Activated naive CD4-positive, alpha-beta T cell treated with anti-CD3 and anti-CD28 coated beads, Interleukin-2, amount 50 U/mL, for 24 hours (primary cell): Measurements from ENCODE around the gene GARNL3.

Source experiments
- H3K27ac Mint-ChIP-seq: one replicate; pipeline ENCODE4 v1.8.0; 2021; ENCODE audit warnings: mild to moderate bottlenecking, mixed read lengths
- H3K27me3 Mint-ChIP-seq: one replicate; pipeline ENCODE4 v1.8.0; 2021; ENCODE audit warnings: mixed read lengths
- H3K36me3 Mint-ChIP-seq: one replicate; pipeline ENCODE4 v1.8.0; 2021; ENCODE audit warnings: mixed read lengths
- H3K4me1 Mint-ChIP-seq: one replicate; pipeline ENCODE4 v1.8.0; 2021; ENCODE audit warnings: mixed read lengths
- H3K4me3 Mint-ChIP-seq: one replicate; pipeline ENCODE4 v1.8.0; 2021; ENCODE audit warnings: mild to moderate bottlenecking, mixed read lengths
- H3K9me3 Mint-ChIP-seq: one replicate; pipeline ENCODE4 v1.8.0; 2021; ENCODE audit warnings: mixed read lengths

GARNL3 gene

GRCh38 chr9:127399736-127400269, 135.2 kb downstream of the GARNL3 start:
- H3K27me3 Mint-ChIP-seq = peaks cover 37% of the 10 kb centered on the region
- H3K27ac Mint-ChIP-seq = no peak overlapping the region
- H3K9me3 Mint-ChIP-seq = no peaks in the 10 kb centered on the region
- no peak overlapping the region for H3K4me3 Mint-ChIP-seq
- peaks cover 12% of the 10 kb centered on the region for H3K4me1 Mint-ChIP-seq
- H3K36me3 Mint-ChIP-seq = no peaks in the 10 kb centered on the region

DNA sequence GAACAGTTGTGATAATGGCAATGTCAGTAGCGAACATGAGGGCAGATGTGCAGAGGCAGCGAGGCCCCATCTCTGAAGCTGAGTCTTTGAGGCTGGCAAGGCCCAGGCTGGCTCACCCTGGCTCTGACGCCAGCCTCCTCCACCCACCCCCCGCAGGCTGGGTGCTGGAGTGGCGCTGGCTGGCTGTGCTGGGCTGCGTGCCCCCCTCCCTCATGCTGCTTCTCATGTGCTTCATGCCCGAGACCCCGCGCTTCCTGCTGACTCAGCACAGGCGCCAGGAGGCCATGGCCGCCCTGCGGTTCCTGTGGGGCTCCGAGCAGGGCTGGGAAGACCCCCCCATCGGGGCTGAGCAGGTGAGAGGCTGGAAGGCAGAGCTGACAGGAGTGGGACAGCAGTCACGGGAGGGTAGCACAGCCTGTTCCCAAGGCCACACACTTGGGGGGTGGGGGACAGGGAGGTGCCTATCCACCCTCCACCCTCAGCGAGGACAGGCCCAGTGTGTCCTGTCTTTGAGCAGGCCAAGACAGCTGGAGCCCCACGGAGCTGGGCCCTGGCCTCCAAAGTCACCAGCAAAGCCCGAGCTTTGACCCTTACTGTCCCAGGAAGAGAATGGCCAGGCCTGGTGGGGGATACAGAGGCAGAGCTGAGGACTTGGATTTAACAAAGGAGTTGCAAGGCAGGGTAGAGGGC, 138.0 kb downstream of the GARNL3 start:
- peaks cover 8% of the 10 kb centered on the region for H3K4me1 Mint-ChIP-seq
- no peak overlapping the region for H3K27ac Mint-ChIP-seq
- H3K9me3 Mint-ChIP-seq = no peaks in the 10 kb centered on the region
- H3K27me3 Mint-ChIP-seq = peaks cover 35% of the 10 kb centered on the region
- no peak overlapping the region for H3K4me3 Mint-ChIP-seq
- no peaks in the 10 kb centered on the region for H3K36me3 Mint-ChIP-seq

GRCh38 chr9:127403507-127404192, 139.1 kb downstream of the GARNL3 start:
- Mint-ChIP-seq H3K27ac (no peak overlapping the region), H3K9me3 (no peaks in the 10 kb centered on the region), H3K4me1 (peaks cover under 1% of the 10 kb centered on the region), H3K36me3 (no peaks in the 10 kb centered on the region), H3K27me3 (peaks cover 35% of the 10 kb centered on the region), H3K4me3 (no peak overlapping the region)

GRCh38 chr9:127404631-127405030, 140.1 kb downstream of the GARNL3 start:
- Mint-ChIP-seq H3K4me1 (no peaks in the 10 kb centered on the region), H3K9me3 (no peaks in the 10 kb centered on the region), H3K27ac (no peak overlapping the region), H3K36me3 (no peaks in the 10 kb centered on the region), H3K27me3 (peaks cover 28% of the 10 kb centered on the region), H3K4me3 (no peak overlapping the region)

- Mint-ChIP-seq H3K36me3 (no peaks in the 10 kb centered on the region), H3K27me3 (peaks cover 26% of the 10 kb centered on the region), H3K4me1 (no peaks in the 10 kb centered on the region), H3K4me3 (no peak overlapping the region), H3K9me3 (no peaks in the 10 kb centered on the region), H3K27ac (no peak overlapping the region)
Observed at GRCh38 chr9:127405344-127406125, 141.0 kb downstream of the GARNL3 start.

GRCh38 chr9:127406799-127407491, 142.4 kb downstream of the GARNL3 start:
- Mint-ChIP-seq H3K4me1 (no peaks in the 10 kb centered on the region), H3K4me3 (no peak overlapping the region), H3K9me3 (no peaks in the 10 kb centered on the region)

DNA sequence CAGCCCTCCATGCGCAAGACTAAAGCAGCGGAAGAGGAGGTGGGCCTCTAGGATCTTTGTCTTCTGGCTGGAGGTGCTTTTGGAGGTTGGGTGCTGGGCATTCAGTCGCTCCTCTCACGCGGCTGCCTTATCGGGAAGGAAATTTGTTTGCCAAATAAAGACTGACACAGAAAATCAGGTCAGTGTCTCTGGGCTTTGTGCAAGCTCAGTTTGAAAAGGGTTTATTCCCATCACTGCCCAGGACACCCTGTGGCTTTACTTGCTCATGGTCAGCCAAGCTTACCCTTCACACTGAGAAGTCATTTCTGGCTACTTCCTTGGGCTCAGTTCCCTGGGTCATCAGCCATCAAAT, 142.9 kb downstream of the GARNL3 start:
- H3K27ac Mint-ChIP-seq = no peak overlapping the region
- no peaks in the 10 kb centered on the region for H3K9me3 Mint-ChIP-seq
- no peak overlapping the region for H3K4me3 Mint-ChIP-seq
- H3K4me1 Mint-ChIP-seq = no peaks in the 10 kb centered on the region
- H3K36me3 Mint-ChIP-seq = no peaks in the 10 kb centered on the region
- H3K27me3 Mint-ChIP-seq = peaks cover 28% of the 10 kb centered on the region

More at GRCh38 chr9:127406799-127407491, 142.4 kb downstream of the GARNL3 start:
- peaks cover 28% of the 10 kb centered on the region for H3K27me3 Mint-ChIP-seq
- no peak overlapping the region for H3K27ac Mint-ChIP-seq
- H3K36me3 Mint-ChIP-seq = no peaks in the 10 kb centered on the region

DNA sequence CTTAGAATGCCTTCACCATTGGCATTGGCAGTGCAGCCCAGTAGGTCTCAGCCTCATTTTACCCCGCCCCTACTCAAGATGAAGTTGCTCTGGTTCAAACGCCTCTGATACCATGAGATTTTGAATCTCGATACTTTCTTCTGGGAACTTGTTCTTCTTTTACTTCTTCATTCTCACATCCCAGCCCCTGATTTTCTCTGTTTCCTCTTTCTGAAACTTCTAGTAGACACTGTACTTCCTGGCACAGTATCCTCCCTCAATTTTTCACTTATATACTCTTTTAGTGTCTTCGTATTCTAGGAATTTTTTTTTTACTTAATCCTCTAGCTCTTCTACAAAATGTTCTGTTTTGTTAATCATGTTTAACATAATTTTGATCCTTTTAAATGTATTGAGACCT, 146.5 kb downstream of the GARNL3 start:
- Mint-ChIP-seq H3K27me3 (peaks cover 37% of the 10 kb centered on the region), H3K36me3 (no peaks in the 10 kb centered on the region), H3K4me3 (no peak overlapping the region), H3K4me1 (no peaks in the 10 kb centered on the region), H3K27ac (peak overlapping the region; percentile 2), H3K9me3 (no peaks in the 10 kb centered on the region)

DNA sequence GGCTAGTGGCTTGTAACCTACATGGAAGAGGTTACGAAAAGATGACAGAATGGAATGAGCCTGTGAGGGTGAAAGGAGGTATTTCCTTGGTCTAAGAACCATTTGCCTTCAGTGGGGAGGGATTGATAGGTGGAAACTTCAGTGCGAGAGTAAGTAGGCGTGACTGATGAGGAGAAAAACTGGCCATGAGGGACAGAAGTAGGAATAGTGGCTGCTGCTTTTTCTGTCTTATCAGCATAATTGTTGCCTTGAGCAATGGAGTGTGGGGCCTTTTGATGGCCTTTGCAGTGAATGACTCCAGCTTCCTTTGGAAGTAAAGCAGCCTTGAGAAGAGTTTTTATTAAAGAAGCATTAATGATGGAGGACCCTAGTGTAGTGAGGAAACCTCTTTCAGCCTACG, 150.6 kb downstream of the GARNL3 start:
- H3K27me3 Mint-ChIP-seq = peaks cover 27% of the 10 kb centered on the region
- no peak overlapping the region for H3K4me3 Mint-ChIP-seq
- H3K27ac Mint-ChIP-seq = no peak overlapping the region
- H3K36me3 Mint-ChIP-seq = no peaks in the 10 kb centered on the region
- no peaks in the 10 kb centered on the region for H3K4me1 Mint-ChIP-seq
- no peaks in the 10 kb centered on the region for H3K9me3 Mint-ChIP-seq

- H3K27ac Mint-ChIP-seq = no peak overlapping the region
- H3K36me3 Mint-ChIP-seq = no peaks in the 10 kb centered on the region
- H3K4me1 Mint-ChIP-seq = no peaks in the 10 kb centered on the region
- H3K4me3 Mint-ChIP-seq = no peak overlapping the region
- H3K9me3 Mint-ChIP-seq = no peaks in the 10 kb centered on the region
- peaks cover 27% of the 10 kb centered on the region for H3K27me3 Mint-ChIP-seq
Observed at GRCh38 chr9:127415657-127416056, 151.1 kb downstream of the GARNL3 start.

GRCh38 chr9:127417131-127418036, 152.8 kb downstream of the GARNL3 start:
- Mint-ChIP-seq H3K36me3 (no peaks in the 10 kb centered on the region), H3K4me3 (no peak overlapping the region), H3K4me1 (no peaks in the 10 kb centered on the region), H3K27me3 (peaks cover 20% of the 10 kb centered on the region), H3K9me3 (no peaks in the 10 kb centered on the region), H3K27ac (no peak overlapping the region)

DNA sequence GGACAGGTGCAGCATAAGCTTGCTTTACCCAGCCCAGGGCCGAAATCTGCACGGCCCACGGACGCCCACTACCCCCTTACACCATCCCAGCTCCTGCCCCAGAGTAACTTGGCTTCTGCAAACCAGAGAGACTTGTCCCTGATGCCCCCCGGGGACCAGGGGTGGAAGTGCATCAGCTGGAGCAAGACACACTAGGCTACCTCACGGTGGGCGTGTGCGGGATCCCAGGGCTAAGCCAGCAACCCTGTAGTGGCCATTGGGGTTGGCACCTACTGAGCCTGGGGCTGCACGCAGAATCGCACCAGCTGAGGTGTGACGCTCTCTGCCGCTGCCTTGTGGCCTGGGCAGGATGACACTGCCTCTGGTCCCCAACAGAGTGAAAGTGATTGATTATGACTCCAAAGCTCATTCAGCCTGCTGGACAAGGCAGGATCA, 153.5 kb downstream of the GARNL3 start:
- Mint-ChIP-seq H3K4me3 (no peak overlapping the region), H3K27ac (no peak overlapping the region), H3K9me3 (no peaks in the 10 kb centered on the region), H3K27me3 (peaks cover 19% of the 10 kb centered on the region), H3K4me1 (peaks cover 3% of the 10 kb centered on the region), H3K36me3 (no peaks in the 10 kb centered on the region)

DNA sequence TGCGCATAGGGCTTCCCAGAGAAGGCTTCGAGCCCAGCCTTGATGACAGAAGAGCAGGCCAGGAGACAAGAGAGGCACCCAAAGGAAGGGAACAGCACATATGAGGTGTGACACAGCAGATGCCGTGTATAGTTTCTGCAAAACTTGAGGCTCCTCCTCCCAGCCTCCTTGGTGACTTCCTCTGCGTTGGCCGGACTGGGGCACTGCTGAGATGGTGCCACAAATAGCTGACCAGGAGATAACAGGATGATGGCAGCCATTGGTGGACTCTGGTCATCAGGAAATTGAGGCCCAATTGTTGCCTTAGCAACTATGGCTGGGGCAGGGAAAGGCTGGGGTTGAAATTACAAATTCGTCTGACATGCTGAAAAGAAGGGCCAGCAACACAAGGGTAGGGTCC, 154.8 kb downstream of the GARNL3 start:
- no peak overlapping the region for H3K27ac Mint-ChIP-seq
- H3K9me3 Mint-ChIP-seq = no peaks in the 10 kb centered on the region
- no peak overlapping the region for H3K4me3 Mint-ChIP-seq
- H3K4me1 Mint-ChIP-seq = peaks cover 14% of the 10 kb centered on the region
- peaks cover 2% of the 10 kb centered on the region for H3K36me3 Mint-ChIP-seq
- peaks cover 13% of the 10 kb centered on the region for H3K27me3 Mint-ChIP-seq

DNA sequence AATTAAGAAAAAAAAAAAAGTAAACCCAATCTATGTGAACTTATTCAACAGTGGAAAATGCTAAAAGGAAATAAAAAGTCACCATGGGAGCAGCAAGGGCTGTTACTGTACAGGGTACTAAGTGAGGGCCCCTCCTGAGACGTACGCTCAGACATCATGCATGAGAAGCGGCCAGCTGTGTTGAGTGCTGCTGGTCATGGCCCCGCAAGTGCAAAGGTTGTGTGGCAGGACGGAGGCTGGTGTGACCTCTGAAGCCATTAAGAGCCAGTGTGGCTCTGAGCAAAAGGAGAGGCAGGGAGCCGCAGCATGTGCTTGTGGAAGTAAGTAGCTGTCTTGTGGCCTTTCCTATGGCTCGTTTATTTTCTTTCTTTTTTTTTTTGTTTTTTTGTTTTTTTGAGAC, 156.5 kb downstream of the GARNL3 start:
- no peak overlapping the region for H3K4me3 Mint-ChIP-seq
- H3K27ac Mint-ChIP-seq = no peak overlapping the region
- H3K27me3 Mint-ChIP-seq = peaks cover 1% of the 10 kb centered on the region
- H3K4me1 Mint-ChIP-seq = peaks cover 29% of the 10 kb centered on the region
- peaks cover 6% of the 10 kb centered on the region for H3K36me3 Mint-ChIP-seq
- H3K9me3 Mint-ChIP-seq = no peaks in the 10 kb centered on the region
